Left ventricle myocardium inferior (tissue), 1 donor: ENCODE results near the gene FHL3. TPM values are rescaled to one million over a fixed set of nuclear protein-coding genes. Genes with fewer than 3 reads are reported as not detected.

Source experiments
- DNase-seq: peaks from one replicate; pipeline ENCODE4 v3.0.0-alpha.2; 2020
- H3K27ac ChIP-seq: fragments of 200-600 bp; replicated peaks from 2 replicates; pipeline ENCODE4 v1.8.0; 2021
- H3K27me3 ChIP-seq: fragments of 200-600 bp; 2 replicates; pipeline ENCODE4 v1.8.0; 2021; ENCODE audit warnings: low read depth
- H3K36me3 ChIP-seq: fragments of 200-600 bp; 2 replicates; pipeline ENCODE4 v1.8.0; 2021
- H3K4me1 ChIP-seq: fragments of 200-600 bp; 2 replicates; pipeline ENCODE4 v1.8.0; 2021
- H3K4me3 ChIP-seq: fragments of 200-600 bp; 2 replicates; pipeline ENCODE4 v1.8.0; 2021; ENCODE audit warnings: mild to moderate bottlenecking, moderate library complexity
- H3K9me3 ChIP-seq: fragments of 200-600 bp; replicated peaks from 2 replicates; pipeline ENCODE4 v1.8.0; 2021
- intact Hi-C: fragments of 100-400 bp; cut with micrococcal nuclease; formaldehyde crosslinking; loops from one replicate; pipeline ENCODE4 v1.11.0; 2022
- total RNA-seq: library from RNA; stranded (reverse); fragmentation: NEBNext Ultra II Directional; extraction: Animal tissue kit (Norgen Biotek cat#: 25700); gene quantifications from one replicate; pipeline ENCODE4 v1.2.1, GENCODE V29; 2021
- TF ChIP-seq, protein P1 (sequence below): fragments of 200-600 bp; IDR thresholded peaks from 2 replicates; pipeline ENCODE4 v1.8.0; 2021; ENCODE audit warnings: antibody characterized with exemption, mild to moderate bottlenecking, borderline replicate concordance
- donor health status: DM: no; HTN: yes; CAD: no; lungs with severe emphysema.

The FHL3 gene
- total RNA-seq, 1 donor from 2014 or later, result 15.8 TPM

DNA sequence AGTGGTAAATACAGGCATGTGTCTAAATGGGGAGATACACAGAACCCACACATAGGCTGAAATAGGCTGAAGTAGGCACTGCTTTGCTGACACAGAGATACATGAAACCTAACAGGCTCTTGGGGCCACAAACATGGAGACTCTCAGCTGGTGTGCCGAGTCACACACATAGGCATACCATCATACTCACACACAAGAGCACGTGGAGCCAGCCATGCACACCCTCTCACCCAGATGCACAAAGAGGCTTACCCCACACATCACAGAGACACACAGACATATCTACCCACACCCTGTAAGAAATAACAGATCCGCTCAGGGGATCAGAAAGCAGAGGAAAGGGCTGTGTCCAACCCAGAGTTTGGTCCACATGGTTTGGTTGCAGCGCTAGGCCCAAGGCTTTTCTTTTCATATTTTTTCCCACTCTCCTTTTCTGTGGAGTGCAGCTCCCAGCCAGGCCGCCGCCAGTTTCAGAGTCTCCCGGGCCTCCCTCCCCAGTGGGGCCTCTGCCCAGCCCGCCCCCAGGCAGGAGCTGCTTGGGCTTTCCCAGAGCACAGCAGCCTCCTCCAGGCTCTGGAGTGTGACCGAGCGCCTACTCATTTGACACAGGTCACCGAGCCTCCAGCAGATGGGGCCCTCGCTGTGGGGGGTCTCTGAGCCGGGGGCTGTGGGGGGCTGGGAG is 45.2 kb upstream of the FHL3 start:
- no peak for DNase-seq
- H3K4me1 ChIP-seq, result peaks cover 15% of the 10 kb centered on the region
- peaks cover 78% of the 10 kb centered on the region for H3K27me3 ChIP-seq
- no peak overlapping the region for H3K27ac ChIP-seq
- TF ChIP-seq, protein P1, sequence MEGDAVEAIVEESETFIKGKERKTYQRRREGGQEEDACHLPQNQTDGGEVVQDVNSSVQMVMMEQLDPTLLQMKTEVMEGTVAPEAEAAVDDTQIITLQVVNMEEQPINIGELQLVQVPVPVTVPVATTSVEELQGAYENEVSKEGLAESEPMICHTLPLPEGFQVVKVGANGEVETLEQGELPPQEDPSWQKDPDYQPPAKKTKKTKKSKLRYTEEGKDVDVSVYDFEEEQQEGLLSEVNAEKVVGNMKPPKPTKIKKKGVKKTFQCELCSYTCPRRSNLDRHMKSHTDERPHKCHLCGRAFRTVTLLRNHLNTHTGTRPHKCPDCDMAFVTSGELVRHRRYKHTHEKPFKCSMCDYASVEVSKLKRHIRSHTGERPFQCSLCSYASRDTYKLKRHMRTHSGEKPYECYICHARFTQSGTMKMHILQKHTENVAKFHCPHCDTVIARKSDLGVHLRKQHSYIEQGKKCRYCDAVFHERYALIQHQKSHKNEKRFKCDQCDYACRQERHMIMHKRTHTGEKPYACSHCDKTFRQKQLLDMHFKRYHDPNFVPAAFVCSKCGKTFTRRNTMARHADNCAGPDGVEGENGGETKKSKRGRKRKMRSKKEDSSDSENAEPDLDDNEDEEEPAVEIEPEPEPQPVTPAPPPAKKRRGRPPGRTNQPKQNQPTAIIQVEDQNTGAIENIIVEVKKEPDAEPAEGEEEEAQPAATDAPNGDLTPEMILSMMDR, result no peak
- H3K4me3 ChIP-seq, result no peak overlapping the region
- intact Hi-C loops, result no loop called here
- no peaks in the 10 kb centered on the region for H3K36me3 ChIP-seq
- H3K9me3 ChIP-seq, result no peaks in the 10 kb centered on the region

DNA sequence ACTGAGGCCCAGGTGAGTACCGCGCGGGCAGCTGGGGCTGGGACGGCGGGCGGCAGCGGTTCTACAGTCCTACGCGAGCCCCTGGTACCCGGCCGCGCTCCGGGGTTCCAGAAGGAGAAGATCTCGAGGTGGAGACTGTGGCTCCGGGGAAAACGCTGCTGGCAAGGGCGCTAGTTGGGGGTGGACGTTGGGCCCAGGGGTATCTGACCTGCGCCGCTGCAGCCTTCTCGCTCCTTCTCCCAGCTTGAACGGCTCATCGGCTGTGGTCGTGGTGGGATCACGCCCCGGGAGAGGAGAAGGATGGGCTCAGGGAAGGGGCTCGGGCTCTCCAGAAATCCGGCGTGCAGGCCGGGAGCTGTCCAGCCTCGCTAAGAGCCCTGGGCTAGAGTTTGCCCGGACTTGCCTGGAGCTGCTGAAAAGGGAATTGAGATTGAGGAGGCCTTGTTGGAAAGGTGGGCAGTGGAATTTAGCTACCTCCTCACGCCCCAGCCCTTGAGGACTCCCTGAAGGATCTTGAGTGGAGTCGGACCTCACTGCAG is 42.4 kb upstream of the FHL3 start:
- DNase-seq, result no peak

DNA sequence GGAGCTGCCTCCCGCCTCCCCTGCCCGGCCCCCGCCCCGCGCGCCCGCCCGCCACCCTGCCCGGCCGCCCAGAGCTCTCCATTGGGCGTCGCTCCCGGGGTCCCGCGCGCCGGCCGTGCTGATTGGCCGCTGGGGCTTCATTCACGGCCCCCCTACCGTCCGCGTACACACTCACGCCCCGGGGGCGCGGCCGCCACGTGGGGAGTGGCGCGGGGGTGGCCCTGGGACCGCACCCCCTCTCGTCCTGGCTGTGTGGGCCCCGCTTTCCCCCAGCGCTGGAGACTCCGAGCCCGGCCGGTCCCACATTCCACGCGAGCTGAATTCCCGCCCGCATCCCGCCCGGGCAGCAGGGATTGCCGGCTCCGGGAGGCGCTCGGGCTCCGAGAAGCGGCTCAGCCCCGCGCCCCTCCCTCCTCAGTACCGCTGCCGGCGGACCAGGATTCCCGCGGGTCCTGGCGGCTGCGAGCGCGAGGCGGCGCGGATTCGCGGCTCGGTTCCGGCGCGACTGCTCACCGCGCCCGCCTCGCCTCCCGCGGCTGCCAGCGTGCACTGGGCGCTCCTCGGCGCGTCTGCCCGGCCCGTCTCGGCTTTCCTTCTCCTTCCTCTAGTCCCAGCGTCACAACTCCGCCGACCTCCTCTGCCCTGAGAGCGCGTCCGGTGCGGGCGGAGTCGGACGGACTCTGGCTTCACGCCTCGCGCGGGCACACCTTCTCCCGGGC is 41.7 kb upstream of the FHL3 start:
- peak overlapping the region; percentile 86 for H3K4me3 ChIP-seq
- TF ChIP-seq, protein P1, result peak; percentile 18
- H3K9me3 ChIP-seq, result no peaks in the 10 kb centered on the region
- peak; percentile 93 for DNase-seq
- intact Hi-C loops, result no loop called here
- H3K27me3 ChIP-seq, result peaks cover 78% of the 10 kb centered on the region
- H3K27ac ChIP-seq, result peak overlapping the region; percentile 57
- peaks cover 32% of the 10 kb centered on the region for H3K4me1 ChIP-seq
- no peaks in the 10 kb centered on the region for H3K36me3 ChIP-seq

More for the DNA sequence above, 42.4 kb upstream of the FHL3 start:
- peak overlapping the region; percentile 57 for H3K27ac ChIP-seq
- peaks cover 78% of the 10 kb centered on the region for H3K27me3 ChIP-seq
- H3K4me3 ChIP-seq, result peak overlapping the region; percentile 86
- intact Hi-C loops, result no loop called here
- TF ChIP-seq, protein P1, result no peak
- H3K9me3 ChIP-seq, result no peaks in the 10 kb centered on the region
- no peaks in the 10 kb centered on the region for H3K36me3 ChIP-seq
- H3K4me1 ChIP-seq, result peaks cover 32% of the 10 kb centered on the region

DNA sequence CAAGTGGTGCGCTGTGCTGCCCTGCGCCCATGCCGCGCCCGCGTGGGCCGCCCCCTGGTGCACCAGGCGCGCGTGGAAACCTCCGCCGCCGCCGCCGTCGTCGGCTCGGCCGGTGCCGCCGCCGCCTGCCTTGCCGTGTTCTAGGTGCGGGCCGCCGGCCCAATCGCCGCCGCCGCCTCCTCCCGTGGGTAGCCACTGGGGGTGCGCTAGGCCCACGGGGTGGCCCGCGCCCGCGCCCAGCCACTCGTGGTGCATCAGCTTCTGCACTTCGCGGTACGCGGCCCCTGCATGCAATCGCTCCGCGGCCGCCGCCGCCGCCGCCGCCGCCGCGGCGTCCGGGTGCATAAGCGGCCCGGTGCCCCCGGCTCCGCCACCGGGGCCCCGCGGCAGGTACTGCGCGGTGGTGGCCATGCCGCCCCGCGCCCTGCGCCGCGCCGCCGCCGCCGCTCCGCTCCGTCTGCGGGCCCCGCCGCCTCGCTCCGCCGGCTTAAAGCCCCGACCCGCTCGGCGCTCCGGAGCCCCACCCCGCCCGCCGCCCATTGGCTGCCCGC is 41.1 kb upstream of the FHL3 start, which contains the start of gene POU3F1:
TSS of gene POU3F1 (minus strand) at position 461 of the 551 bp plus-strand sequence. CDS start at position 411, 50 bp downstream.
- H3K36me3 ChIP-seq, result no peaks in the 10 kb centered on the region
- H3K27ac ChIP-seq, result peak within 1 kb of the TSS; percentile 57
- TF ChIP-seq, protein P1, result no peak
- no peaks in the 10 kb centered on the region for H3K9me3 ChIP-seq
- no peak for DNase-seq
- peaks cover 78% of the 10 kb centered on the region for H3K27me3 ChIP-seq
- H3K4me1 ChIP-seq, result peaks cover 32% of the 10 kb centered on the region
- intact Hi-C loops, result no loop called here
- H3K4me3 ChIP-seq, result peak within 1 kb of the TSS; percentile 86
